NK-92 (cell line): ENCODE measurements around the gene SLC25A44.
"Not testable (repeated sequence)": the region's sequence is repeated elsewhere in the genome, so short reads cannot be mapped to it uniquely, and the experiment has no call there.

Experiments used
- DNase-seq: peaks from one replicate; lab custom pipeline; 2025; ENCODE audit not compliant: unreplicated experiment; lab: John Stamatoyannopoulos, UW

The SLC25A44 gene

GRCh38 chr1:156198831-156199349, 5.0 kb downstream of the SLC25A44 start:
- no peak for DNase-seq

DNA sequence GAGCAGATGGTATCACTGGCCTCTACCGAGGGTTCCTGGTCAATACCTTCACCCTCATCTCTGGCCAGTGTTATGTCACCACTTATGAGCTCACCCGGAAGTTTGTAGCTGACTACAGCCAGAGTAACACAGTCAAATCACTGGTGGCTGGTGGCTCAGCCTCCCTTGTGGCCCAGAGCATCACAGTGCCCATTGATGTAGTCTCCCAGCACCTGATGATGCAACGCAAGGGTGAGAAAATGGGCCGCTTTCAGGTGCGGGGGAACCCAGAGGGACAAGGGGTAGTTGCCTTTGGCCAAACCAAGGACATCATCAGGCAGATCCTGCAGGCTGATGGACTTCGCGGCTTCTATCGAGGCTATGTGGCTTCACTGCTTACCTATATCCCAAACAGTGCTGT, 6.1 kb downstream of the SLC25A44 start:
- no peak for DNase-seq

GRCh38 chr1:156203331-156203730, 9.4 kb downstream of the SLC25A44 start:
- DNase-seq, result no peak

DNA sequence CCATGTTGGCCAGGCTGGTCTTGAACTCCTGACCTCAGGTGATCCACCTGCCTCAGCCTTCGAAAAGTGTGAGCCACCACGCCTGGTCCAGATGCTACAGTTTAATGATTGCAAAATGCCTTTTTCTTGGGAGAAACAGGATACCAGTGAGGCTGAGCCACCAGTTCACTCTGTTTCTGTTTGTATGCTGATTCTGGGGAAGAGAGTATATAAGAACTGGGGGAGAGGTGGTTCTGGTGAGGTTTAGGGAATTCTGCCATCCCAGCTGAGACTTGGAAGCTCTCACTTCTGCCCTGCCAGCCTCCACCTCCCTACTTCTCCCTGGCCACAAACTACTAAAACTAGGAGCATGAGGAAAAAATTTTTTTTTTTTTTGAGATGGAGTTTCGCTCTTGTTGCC, 10.8 kb downstream of the SLC25A44 start:
- no peak for DNase-seq

DNA sequence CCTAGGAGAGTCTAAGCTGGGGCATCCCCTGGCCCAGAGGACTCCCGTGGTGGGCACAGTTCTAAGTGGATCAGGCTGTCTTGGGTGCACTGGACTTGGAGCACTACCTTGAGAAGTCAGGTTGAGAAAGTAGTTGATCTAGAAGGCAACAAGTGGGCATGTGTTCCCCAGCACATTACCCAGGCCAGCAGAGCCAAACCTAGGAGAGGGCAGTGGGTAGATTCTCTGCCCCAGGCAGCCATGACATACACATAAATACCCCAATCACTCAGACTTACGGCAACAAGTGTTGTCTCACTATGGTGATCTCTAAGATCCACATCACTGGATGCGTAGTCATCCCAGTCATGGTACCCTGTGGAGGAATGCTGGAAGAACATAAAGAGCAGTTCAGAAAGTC, 17.3 kb downstream of the SLC25A44 start:
- DNase-seq, result no peak

GRCh38 chr1:156212130-156212529, 18.2 kb downstream of the SLC25A44 start:
- DNase-seq, result no peak

GRCh38 chr1:156212833-156213643, 19.1 kb downstream of the SLC25A44 start, which contains the start of gene PMF1:
TSS of gene PMF1 (plus strand) at chr1:156213007. CDS start at chr1:156213016, 9 bp downstream.
- DNase-seq, result peak; percentile 60

- no peak for DNase-seq
Observed at GRCh38 chr1:156213644-156213966, 19.7 kb downstream of the SLC25A44 start.

DNA sequence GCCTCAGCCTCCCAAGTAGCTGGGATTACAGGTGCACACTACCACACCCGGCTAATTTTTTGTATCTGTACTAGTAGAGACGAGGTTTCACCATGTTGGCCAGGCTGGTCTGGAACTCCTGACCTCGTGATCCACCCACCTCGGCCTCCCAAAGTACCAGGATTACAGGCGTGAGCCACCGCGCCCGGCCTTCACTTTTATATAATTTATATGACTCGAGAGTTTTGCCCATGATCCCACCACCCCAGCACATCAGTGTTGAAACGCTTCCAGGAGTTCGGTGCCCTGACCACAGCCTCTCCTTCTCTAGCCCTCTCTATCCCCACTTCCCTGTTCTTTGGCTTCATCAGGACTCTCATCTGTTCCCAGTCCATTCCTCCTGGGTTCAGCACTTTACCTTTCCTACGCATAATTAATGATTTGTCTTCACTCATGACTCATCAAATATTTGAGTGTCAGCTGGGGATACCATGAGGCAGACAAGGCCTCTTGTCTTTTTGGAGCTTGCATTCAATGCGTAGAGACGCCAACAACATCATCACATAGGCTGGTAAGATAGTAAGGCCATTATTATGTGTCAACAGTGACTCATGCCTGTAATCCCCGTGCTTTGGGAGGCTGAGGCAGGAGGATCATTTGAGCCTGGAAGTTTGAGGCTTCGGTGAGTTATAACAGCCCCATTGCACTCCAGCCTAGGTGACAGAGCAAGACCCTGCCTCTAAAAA, 20.3 kb downstream of the SLC25A44 start:
- DNase-seq, result no peak

- not testable (repeated sequence) for DNase-seq
Observed at GRCh38 chr1:156216361-156217086, 22.6 kb downstream of the SLC25A44 start.

DNA sequence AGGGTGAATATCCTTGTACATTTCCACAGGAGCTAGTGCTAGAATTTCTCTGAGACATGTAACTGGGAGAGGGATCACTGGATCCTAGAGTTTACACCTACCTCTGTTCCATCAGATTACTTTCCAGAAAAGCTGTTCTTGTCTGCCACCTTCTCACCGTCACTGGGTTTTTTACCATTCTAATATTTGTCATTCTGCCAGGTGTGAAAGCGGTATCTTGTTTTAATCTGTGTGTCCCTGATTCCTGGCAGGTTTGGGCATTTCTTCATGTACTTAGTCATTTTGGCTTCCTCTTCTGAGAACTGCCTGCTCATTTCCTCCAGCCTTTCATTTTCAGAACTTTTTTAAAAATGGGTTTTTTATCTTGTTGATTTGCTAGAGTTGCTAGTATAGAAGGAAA, 24.0 kb downstream of the SLC25A44 start:
- no peak for DNase-seq

DNA sequence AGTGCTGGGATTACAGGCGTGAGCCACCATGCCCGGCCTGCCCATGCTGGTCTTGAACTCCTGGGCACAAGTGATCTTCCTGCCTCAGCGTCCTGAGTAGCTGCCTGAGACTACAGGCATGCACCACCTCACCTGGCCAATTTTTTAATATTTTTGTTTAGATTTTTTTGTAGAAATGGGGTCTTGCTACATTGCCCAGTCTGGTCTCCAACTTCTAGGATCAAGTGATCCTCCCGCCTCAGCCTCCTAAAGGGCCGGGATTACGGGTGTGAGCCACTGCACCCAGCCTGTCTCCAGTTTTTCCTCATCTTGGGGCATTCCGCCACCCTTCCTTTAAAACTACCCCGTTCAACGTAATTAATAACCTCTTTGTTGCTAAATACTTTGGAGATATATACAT, 26.3 kb downstream of the SLC25A44 start:
- DNase-seq, result no peak

GRCh38 chr1:156221986-156222692, 28.2 kb downstream of the SLC25A44 start:
- DNase-seq, result no peak

DNA sequence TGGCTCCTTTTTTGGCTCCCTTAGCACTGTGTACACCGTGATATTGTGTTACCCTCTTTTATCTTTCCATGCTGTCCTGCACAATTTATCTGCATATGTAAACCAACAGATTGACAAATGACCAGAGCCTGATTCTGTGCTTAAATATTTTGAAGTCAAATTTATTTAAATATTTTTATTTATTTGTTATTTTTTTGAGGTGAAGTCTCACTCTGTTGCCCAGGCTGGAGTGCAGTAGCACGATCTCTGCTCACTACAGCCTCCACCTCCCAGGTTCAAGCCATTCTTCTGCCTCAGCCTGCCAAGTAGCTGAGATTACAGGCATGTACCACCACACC, 31.7 kb downstream of the SLC25A44 start:
- no peak for DNase-seq

DNA sequence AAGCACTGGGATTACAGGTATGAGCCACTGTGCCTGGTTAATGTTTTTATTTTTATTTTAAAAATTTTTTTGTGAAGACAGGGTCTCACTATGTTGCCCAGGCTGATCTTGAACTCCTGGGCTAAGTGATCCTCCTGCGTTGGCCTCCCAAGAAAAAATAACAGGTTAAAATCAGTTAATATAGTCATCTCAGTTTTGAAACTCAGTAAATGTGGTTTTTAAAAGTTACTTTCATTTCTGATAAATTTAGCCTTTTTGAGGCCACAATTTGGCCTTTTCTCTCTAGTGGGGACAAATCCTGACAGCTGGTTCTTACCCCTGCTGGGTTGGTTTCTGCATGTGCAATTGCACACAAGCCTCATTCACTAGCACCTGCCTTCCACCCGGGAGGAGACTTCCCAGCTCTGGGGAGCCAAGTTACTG, 32.2 kb downstream of the SLC25A44 start:
- DNase-seq, result no peak

GRCh38 chr1:156226782-156227181, 32.9 kb downstream of the SLC25A44 start:
- DNase-seq, result no peak

DNA sequence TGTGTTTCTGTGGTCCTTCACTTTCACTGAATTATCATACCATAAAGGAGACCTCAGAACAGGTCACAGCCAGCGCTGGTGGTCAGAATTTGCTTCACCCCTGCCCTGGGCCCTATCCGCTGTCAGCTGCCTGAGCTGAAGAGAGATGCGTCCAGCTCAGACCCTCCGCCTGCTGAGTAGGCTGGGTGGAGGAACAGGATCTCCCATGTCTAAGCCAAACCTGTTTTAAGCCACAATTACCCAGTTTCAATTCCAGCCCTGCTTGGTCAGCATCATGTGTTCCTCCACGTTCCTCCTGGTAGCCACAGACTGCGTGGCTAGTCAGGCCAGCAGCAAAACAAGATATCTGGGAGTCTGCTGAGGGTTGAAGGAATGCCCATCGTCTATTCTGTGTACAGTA, 34.6 kb downstream of the SLC25A44 start:
- DNase-seq, result no peak

DNA sequence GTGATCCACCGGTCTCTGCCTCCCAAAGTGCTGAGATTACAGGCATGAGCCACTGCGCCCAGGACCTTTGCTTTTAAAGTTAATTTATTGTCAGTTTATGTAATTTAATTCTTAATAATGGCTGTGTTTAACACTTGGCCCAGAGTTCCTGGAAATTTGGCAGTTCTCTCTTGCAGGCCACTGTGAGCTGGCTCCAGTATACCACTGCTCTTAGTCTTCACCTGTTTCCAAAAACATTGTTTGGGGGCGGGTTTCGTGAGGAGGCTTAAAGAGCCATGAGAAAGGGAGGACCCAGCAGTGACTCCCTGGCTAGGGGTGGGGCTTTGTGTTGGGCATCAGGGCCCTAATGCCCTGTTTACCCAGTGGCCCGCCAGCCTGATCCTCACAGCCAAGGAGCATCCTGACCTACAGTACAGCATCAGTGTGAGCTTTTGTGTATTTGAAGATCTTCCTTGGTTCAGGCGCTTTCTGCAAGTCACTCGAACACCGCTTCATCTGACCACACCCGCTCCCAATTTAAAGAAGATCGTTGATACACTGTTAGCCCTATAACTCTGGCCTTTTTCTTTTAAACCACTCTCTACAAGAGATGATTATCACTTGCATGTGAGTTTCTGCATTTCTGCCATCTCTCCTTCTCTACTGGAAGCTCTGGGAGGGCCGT, 36.0 kb downstream of the SLC25A44 start:
- DNase-seq, result no peak

DNA sequence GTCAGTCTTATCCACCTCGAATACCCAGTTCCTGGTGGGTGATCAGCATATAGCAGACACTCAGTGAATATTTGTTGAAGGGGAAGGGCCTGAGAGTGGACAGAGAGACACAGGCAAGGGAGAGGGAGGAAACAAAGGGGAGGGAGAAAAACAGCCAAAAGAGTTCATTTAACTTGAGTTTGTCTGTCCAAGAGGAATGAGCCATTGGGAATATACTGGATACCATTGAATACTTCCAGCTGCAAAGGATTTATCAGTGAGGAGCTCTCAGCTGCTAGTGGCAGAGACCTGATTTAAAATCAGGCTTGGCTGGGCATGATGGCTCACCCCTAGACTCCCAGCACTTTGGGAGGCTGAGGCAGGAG, 36.6 kb downstream of the SLC25A44 start:
- no peak for DNase-seq

- no peak for DNase-seq
Observed at GRCh38 chr1:156232201-156232894, 38.4 kb downstream of the SLC25A44 start.
